LNCAP (cell line): ENCODE measurements around the gene BTBD17.

Experiments used
- TF ChIP-seq, protein P1 (sequence below): fragments of 450-650 bp; IDR thresholded peaks from 2 replicates; pipeline ENCODE4 v1.5.1; 2017; ENCODE audit warnings: mild to moderate bottlenecking

Gene BTBD17

GRCh38 chr17:74372426-74372825 lies 10.8 kb upstream of the BTBD17 start:
- TF ChIP-seq, protein P1, sequence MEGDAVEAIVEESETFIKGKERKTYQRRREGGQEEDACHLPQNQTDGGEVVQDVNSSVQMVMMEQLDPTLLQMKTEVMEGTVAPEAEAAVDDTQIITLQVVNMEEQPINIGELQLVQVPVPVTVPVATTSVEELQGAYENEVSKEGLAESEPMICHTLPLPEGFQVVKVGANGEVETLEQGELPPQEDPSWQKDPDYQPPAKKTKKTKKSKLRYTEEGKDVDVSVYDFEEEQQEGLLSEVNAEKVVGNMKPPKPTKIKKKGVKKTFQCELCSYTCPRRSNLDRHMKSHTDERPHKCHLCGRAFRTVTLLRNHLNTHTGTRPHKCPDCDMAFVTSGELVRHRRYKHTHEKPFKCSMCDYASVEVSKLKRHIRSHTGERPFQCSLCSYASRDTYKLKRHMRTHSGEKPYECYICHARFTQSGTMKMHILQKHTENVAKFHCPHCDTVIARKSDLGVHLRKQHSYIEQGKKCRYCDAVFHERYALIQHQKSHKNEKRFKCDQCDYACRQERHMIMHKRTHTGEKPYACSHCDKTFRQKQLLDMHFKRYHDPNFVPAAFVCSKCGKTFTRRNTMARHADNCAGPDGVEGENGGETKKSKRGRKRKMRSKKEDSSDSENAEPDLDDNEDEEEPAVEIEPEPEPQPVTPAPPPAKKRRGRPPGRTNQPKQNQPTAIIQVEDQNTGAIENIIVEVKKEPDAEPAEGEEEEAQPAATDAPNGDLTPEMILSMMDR = no peak

GRCh38 chr17:74371653-74372147 lies 10.0 kb upstream of the BTBD17 start:
- TF ChIP-seq, protein P1 = no peak

GRCh38 chr17:74369665-74370490 lies 8.2 kb upstream of the BTBD17 start:
- TF ChIP-seq, protein P1 = no peak

DNA sequence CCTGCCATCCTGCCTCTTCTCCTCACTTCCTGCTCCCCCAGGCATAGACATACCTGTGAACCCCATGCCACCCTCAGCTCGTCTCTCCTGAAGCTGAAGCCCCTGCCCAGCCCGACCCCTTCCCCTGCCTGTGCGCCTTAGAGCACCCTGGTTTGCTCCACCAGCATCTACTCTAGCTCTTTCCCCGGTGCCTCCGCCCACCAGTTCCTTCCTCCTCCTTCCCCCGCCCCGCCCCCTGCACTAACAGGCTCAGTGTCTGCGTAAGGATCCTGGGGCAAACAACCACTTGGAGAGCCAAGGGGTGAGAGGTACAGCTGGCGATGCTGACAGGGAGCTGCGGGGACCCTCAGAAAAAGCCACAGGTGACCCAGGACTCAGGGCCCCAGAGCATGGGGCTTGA lies 7.6 kb upstream of the BTBD17 start:
- TF ChIP-seq, protein P1 = no peak

DNA sequence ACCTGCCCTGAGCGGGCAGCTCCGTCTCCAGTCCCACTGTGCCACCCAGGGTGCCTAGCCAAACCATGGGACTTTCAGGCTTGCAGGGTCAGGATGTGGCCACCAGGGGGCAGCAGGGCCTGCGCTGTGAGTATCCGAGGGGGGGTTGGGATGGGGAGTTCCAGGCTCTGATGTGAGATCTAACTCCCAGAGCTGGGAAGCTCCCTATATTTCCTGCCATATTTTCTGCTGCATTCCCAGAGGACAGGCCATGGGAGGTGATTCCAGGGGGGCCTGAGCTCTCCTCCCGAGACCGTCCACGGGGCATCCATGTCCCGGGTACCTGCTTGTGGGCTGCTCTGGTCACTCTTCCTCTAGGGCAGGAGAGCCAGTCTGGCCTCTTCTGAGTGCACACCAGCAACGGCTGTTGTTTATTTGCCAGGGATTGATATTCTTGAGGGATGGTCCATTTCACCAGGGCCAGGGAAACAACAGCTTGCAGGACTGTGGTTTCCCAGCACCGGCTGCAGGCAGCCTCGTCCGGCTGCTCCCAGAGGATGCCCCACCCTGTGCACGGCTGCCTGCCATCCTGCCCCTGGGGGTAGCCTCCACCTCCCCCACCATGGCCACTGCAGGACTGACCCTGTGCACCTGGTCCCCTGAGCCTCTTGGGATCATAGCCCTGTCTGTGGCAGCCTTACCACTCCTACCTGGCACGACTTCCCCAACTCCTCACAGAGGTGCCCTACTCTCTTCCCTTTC lies 6.8 kb upstream of the BTBD17 start:
- TF ChIP-seq, protein P1 = peak; percentile 91

- TF ChIP-seq, protein P1 = no peak
Observed at GRCh38 chr17:74367206-74367605, 5.5 kb upstream of the BTBD17 start, which contains the start of gene GPR142. GPR142 (plus strand) TSS chr17:74367506; CDS start chr17:74369541, 2,035 bp downstream.

- TF ChIP-seq, protein P1 = no peak
Observed at GRCh38 chr17:74362810-74363498, 1.3 kb upstream of the BTBD17 start.
